HEK293T (cell line): ENCODE data around the gene SARM1.
"Not testable (repeated sequence)": the region's sequence is repeated elsewhere in the genome, so short reads cannot be mapped to it uniquely, and the experiment has no call there.

Experiments used
- ARNT ChIP-seq: fragments of 450-650 bp; IDR thresholded peaks from 2 replicates; pipeline ENCODE4 v1.6.1; 2017; ENCODE audit warnings: mild to moderate bottlenecking
- CTBP1 ChIP-seq: fragments of 450-650 bp; IDR thresholded peaks from 2 replicates; pipeline ENCODE4 v1.6.1; 2016; ENCODE audit warnings: borderline replicate concordance
- FOXA1 ChIP-seq: fragments of 450-650 bp; IDR thresholded peaks from 2 replicates; pipeline ENCODE4 v1.6.1; 2016; ENCODE audit warnings: mild to moderate bottlenecking
- FOXK2 ChIP-seq: fragments of 450-650 bp; IDR thresholded peaks from 2 replicates; pipeline ENCODE4 v1.6.1; 2016; ENCODE audit warnings: mild to moderate bottlenecking
- HDGF ChIP-seq: fragments of 450-650 bp; IDR thresholded peaks from 2 replicates; pipeline ENCODE4 v1.6.1; 2017; ENCODE audit warnings: antibody characterized with exemption, borderline replicate concordance
- L3MBTL2 ChIP-seq: fragments of 450-650 bp; conservative IDR thresholded peaks from 2 replicates; pipeline ENCODE4 v1.6.1; 2016; ENCODE audit warnings: mild to moderate bottlenecking
- NFRKB ChIP-seq: fragments of 450-650 bp; IDR thresholded peaks from 2 replicates; pipeline ENCODE4 v1.6.1; 2016; ENCODE audit warnings: mild to moderate bottlenecking, moderate library complexity
- PKNOX1 ChIP-seq: fragments of 450-650 bp; IDR thresholded peaks from 2 replicates; pipeline ENCODE4 v1.6.1; 2016
- SP1 ChIP-seq: fragments of 450-650 bp; IDR thresholded peaks from 2 replicates; pipeline ENCODE4 v1.6.1; 2017
- SUZ12 ChIP-seq: fragments of 450-650 bp; IDR thresholded peaks from 2 replicates; pipeline ENCODE4 v1.6.1; 2016; ENCODE audit warnings: mild to moderate bottlenecking
- TARDBP ChIP-seq: fragments of 450-650 bp; IDR thresholded peaks from 2 replicates; pipeline ENCODE4 v1.6.1; 2016
- ZNF384 ChIP-seq: fragments of 450-650 bp; IDR thresholded peaks from 2 replicates; pipeline ENCODE4 v1.6.1; 2016

- not testable (repeated sequence) for TF ChIP-seq FOXA1, PKNOX1, SP1, HDGF, CTBP1, ZNF384, ARNT, FOXK2, SUZ12, L3MBTL2, TARDBP, NFRKB
These were observed 56.5 kb downstream of the SARM1 start for GRCh38 chr17:28427982-28428381.
